ENCODE results near the gene PLBD2.

GRCh38 chr12:113381220-113381619 is 22.8 kb downstream of the PLBD2 start:
- no peak for TF ChIP-seq SMARCA5 (IDR thresholded peaks at IDR 0.05)
- TF ChIP-seq SREBF2 (IDR thresholded peaks at IDR 0.05; ENCODE audit: low read length): no peak
- no peak for TF ChIP-seq FOS (IDR thresholded peaks at IDR 0.05; ENCODE audit: borderline replicate concordance, extremely low read depth, insufficient read length)
- no peak for TF ChIP-seq CREM (IDR thresholded peaks at IDR 0.05; ENCODE audit: low read depth)

Data from GM12878 (cell line).